ENCODE data around the gene NR2C1. TPM values are rescaled to one million over a fixed set of nuclear protein-coding genes. Genes with fewer than 3 reads are reported as not detected.

NR2C1 gene
- total and polyA plus RNA-seq, 2 donors (not counting 1 experiment from before 2014, with no cell fraction given), result 31.2 to 53.9 TPM

DNA sequence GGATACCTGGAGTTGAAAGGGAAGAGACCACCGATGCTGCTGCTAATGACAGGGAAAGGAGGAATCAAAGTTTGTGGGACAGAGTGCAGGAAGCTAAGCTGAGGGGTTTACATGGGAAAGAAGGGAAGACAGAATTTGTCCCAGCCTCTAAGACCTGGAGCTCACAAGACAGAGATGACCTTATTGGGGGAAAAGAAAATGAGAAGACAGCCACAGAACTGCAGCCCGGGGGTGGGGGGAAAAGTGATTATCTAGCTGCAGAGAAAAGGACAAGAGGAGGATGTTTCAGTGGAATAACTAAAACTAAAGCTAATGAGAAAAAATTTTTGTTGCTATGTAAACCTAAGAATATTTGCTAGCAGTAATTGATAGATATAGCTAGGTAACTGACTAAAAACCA lies 100.6 kb downstream of the NR2C1 start:
- Histone ChIP-seq H3K27ac (ENCODE audit: low read length in 2 of 2) (no peak overlapping the region), H4K20me1 (ENCODE audit: control insufficient read depth, insufficient read depth, low read length, poor library complexity, severe bottlenecking) (peaks cover 2% of the 10 kb centered on the region), H3K36me3 (replicated peaks in 1 of 2; ENCODE audit: control extremely low read depth in 1 of 2, control insufficient read depth in 1 of 2, extremely low read depth in 1 of 2, insufficient read depth in 2 of 2, low read length in 1 of 2) (peaks cover 0 to 11% of the 10 kb centered on the region in 2 experiments), H3K27me3 (replicated peaks in 1 of 4; ENCODE audit: control extremely low read depth in 1 of 4, control insufficient read depth in 3 of 4, insufficient read depth in 4 of 4, low read length in 3 of 4) (no peaks in the 10 kb centered on the region), H3K4me1 (ENCODE audit: control insufficient read depth in 2 of 2, insufficient read depth in 2 of 2, low read length in 2 of 2) (peaks cover 24 to 32% of the 10 kb centered on the region in 2 donors), H3K4me3 (ENCODE audit: control extremely low read depth in 1 of 5, extremely low read depth in 1 of 5, insufficient read depth in 1 of 5, low read depth in 2 of 5, low read length in 4 of 5) (no peak overlapping the region), H3K9ac (ENCODE audit: low read length) (no peak overlapping the region), H2AFZ (ENCODE audit: insufficient read depth, low read depth, low read length, poor library complexity, severe bottlenecking) (no peak overlapping the region), H3K9me3 (ENCODE audit: control extremely low read depth in 1 of 3, control insufficient read depth in 2 of 3, insufficient read depth in 1 of 3, low read length in 2 of 3) (no peaks in the 10 kb centered on the region), H3K4me2 (replicated peaks; ENCODE audit: low read depth, low read length, poor library complexity, severe bottlenecking) (no peak overlapping the region), H3K79me2 (ENCODE audit: control insufficient read depth, insufficient read depth, low read length) (peaks cover 3% of the 10 kb centered on the region)
- Mint-ChIP-seq H3K9me3 (ENCODE audit: insufficient read depth) (no peaks in the 10 kb centered on the region), H3K27ac (no peak overlapping the region), H3K4me3 (no peak overlapping the region), H3K4me1 (peaks cover 34% of the 10 kb centered on the region), H3K27me3 (no peaks in the 10 kb centered on the region)
- intact Hi-C loops (cut with micrococcal nuclease), result no loop called here
- TF ChIP-seq, protein P1, sequence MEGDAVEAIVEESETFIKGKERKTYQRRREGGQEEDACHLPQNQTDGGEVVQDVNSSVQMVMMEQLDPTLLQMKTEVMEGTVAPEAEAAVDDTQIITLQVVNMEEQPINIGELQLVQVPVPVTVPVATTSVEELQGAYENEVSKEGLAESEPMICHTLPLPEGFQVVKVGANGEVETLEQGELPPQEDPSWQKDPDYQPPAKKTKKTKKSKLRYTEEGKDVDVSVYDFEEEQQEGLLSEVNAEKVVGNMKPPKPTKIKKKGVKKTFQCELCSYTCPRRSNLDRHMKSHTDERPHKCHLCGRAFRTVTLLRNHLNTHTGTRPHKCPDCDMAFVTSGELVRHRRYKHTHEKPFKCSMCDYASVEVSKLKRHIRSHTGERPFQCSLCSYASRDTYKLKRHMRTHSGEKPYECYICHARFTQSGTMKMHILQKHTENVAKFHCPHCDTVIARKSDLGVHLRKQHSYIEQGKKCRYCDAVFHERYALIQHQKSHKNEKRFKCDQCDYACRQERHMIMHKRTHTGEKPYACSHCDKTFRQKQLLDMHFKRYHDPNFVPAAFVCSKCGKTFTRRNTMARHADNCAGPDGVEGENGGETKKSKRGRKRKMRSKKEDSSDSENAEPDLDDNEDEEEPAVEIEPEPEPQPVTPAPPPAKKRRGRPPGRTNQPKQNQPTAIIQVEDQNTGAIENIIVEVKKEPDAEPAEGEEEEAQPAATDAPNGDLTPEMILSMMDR (IDR thresholded peaks at IDR 0.05), result no peak
- TF ChIP-seq EZH2 (IDR thresholded peaks at IDR 0.05; ENCODE audit: borderline replicate concordance, insufficient read depth, low read depth, low read length, poor library complexity, severe bottlenecking), result no peak
- DNase-seq (no peak), ATAC-seq (ENCODE audit: low read depth) (no peak)
- 94% methylated on average over 2 of the region's 2 CpGs for WGBS (ENCODE audit: insufficient coverage)
- ChIA-PET POLR2A (no interaction called here), CTCF (interaction anchor here (1.1 to 1.4 kb wide), 3 partner anchors 9 to 369 kb away, joined by 4 to 6 read pairs (median 4); no protein-coding TSS in a partner anchor)

DNA sequence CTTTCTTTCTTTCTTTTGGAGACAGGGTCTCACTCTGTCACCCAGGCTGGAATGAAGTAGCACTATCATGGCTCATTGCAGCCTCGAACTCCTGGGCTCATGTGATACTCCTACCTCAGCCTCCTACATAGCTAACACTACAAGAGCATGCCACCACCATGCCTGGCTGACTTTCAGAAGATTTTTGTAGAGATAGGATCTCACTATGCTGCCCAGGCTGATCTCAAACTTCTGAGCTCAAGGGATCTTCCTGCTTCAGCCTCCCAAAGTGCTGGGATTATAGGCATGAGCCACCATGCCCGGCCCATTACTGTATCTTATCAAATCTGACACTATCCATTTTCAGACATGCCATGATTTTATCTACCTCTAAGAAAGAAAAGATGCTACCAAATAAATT lies 101.5 kb downstream of the NR2C1 start:
- ChIA-PET CTCF (interaction anchor here (1.3 kb wide), 1 partner anchor 97 kb away, joined by 4 read pairs; no protein-coding TSS in a partner anchor), POLR2A (no interaction called here)
- Histone ChIP-seq H3K4me2 (replicated peaks; ENCODE audit: low read depth, low read length, poor library complexity, severe bottlenecking) (no peak overlapping the region), H3K9me3 (ENCODE audit: control extremely low read depth in 1 of 3, control insufficient read depth in 2 of 3, insufficient read depth in 1 of 3, low read length in 2 of 3) (no peaks in the 10 kb centered on the region), H3K27ac (ENCODE audit: low read length in 2 of 2) (no peak overlapping the region), H3K9ac (ENCODE audit: low read length) (no peak overlapping the region), H4K20me1 (ENCODE audit: control insufficient read depth, insufficient read depth, low read length, poor library complexity, severe bottlenecking) (no peaks in the 10 kb centered on the region), H3K79me2 (ENCODE audit: control insufficient read depth, insufficient read depth, low read length) (no peaks in the 10 kb centered on the region), H3K27me3 (replicated peaks in 1 of 4; ENCODE audit: control extremely low read depth in 1 of 4, control insufficient read depth in 3 of 4, insufficient read depth in 4 of 4, low read length in 3 of 4) (no peaks in the 10 kb centered on the region), H3K4me1 (ENCODE audit: control insufficient read depth in 2 of 2, insufficient read depth in 2 of 2, low read length in 2 of 2) (peaks cover 31 to 37% of the 10 kb centered on the region in 2 donors), H2AFZ (ENCODE audit: insufficient read depth, low read depth, low read length, poor library complexity, severe bottlenecking) (no peak overlapping the region), H3K36me3 (replicated peaks in 1 of 2; ENCODE audit: control extremely low read depth in 1 of 2, control insufficient read depth in 1 of 2, extremely low read depth in 1 of 2, insufficient read depth in 2 of 2, low read length in 1 of 2) (peaks cover 0 to 8% of the 10 kb centered on the region in 2 experiments), H3K4me3 (ENCODE audit: control extremely low read depth in 1 of 5, extremely low read depth in 1 of 5, insufficient read depth in 1 of 5, low read depth in 2 of 5, low read length in 4 of 5) (no peak overlapping the region)
- Mint-ChIP-seq H3K4me1 (peaks cover 41% of the 10 kb centered on the region), H3K4me3 (no peak overlapping the region), H3K27ac (no peak overlapping the region), H3K27me3 (no peaks in the 10 kb centered on the region), H3K9me3 (ENCODE audit: insufficient read depth) (no peaks in the 10 kb centered on the region)
- WGBS (ENCODE audit: insufficient coverage), result no CpG with 5 or more reads among the region's 2 CpGs
- intact Hi-C loops (cut with micrococcal nuclease), result no loop called here
- TF ChIP-seq, protein P1 (IDR thresholded peaks at IDR 0.05), result no peak
- TF ChIP-seq EZH2 (IDR thresholded peaks at IDR 0.05; ENCODE audit: borderline replicate concordance, insufficient read depth, low read depth, low read length, poor library complexity, severe bottlenecking), result no peak
- DNase-seq (no peak), ATAC-seq (ENCODE audit: low read depth) (no peak)
